K562 (cell line): ENCODE data around the gene ASPRV1. TPM values are rescaled to one million over a fixed set of nuclear protein-coding genes. Genes with fewer than 3 reads are reported as not detected.

Experiments used
- ARID1B ChIP-seq: fragments of 450-650 bp; IDR thresholded peaks from 2 replicates; pipeline ENCODE4 v1.6.1; 2016; ENCODE audit warnings: antibody characterized with exemption, mild to moderate bottlenecking, inconsistent platforms
- CAMTA2 ChIP-seq: fragments of 250-450 bp; sonication (Bioruptor Pico); conservative IDR thresholded peaks from 2 replicates; pipeline ENCODE4 v1.5.1; 2022
- CBX5 ChIP-seq: IDR thresholded peaks from 2 replicates; pipeline ENCODE4 v1.6.1; 2014; ENCODE audit warnings: low read depth, borderline replicate concordance
- CC2D1A ChIP-seq: fragments of 450-650 bp; IDR thresholded peaks from 2 replicates; pipeline ENCODE4 v1.6.1; 2017; ENCODE audit warnings: mild to moderate bottlenecking
- CHD2 ChIP-seq: IDR thresholded peaks from 2 replicates; pipeline ENCODE4 v1.6.1; 2011; ENCODE audit warnings: low read depth, low read length
- ERF ChIP-seq: fragments of 450-650 bp; formaldehyde crosslinking; IDR thresholded peaks from 2 replicates; pipeline ENCODE4 v1.4.0; 2020; ENCODE audit warnings: mild to moderate bottlenecking, mixed read lengths
- HNRNPL ChIP-seq: fragments of 200-400 bp; formaldehyde crosslinking; IDR thresholded peaks from 2 replicates; pipeline ENCODE4 v1.6.1; 2017; ENCODE audit warnings: low read depth, mild to moderate bottlenecking, low read length
- ILF3 ChIP-seq: fragments of 450-650 bp; IDR thresholded peaks from 2 replicates; pipeline ENCODE4 v1.6.1; 2018; ENCODE audit warnings: antibody characterized with exemption, mild to moderate bottlenecking, moderate library complexity, borderline replicate concordance
- LEF1 ChIP-seq: fragments of 450-650 bp; IDR thresholded peaks from 2 replicates; pipeline ENCODE4 v1.6.1; 2016; ENCODE audit warnings: mild to moderate bottlenecking
- MTA2 ChIP-seq: fragments of 450-650 bp; IDR thresholded peaks from 2 replicates; pipeline ENCODE4 v1.6.1; 2016; ENCODE audit warnings: low read depth
- NFIX ChIP-seq: fragments of 250-450 bp; sonication (Bioruptor Pico); IDR thresholded peaks from 2 replicates; pipeline ENCODE4 v1.4.0; 2020; ENCODE audit warnings: low read depth, mild to moderate bottlenecking, moderate library complexity
- RAD21 ChIP-seq, 2 experiments: fragments of 250-450 bp in 1 of 2; fragments of 450-650 bp in 1 of 2; sonication (Bioruptor Pico) in 1 of 2; formaldehyde crosslinking in 1 of 2; IDR thresholded peaks in 1 of 2; conservative IDR thresholded peaks in 1 of 2; 2 replicates each; pipeline versions ENCODE4 v1.4.0 to v1.8.0; 2020 to 2022; ENCODE audit warnings: mild to moderate bottlenecking in 2 of 2, moderate library complexity in 1 of 2
- RBM22 ChIP-seq: fragments of 200-400 bp; formaldehyde crosslinking; IDR thresholded peaks from 2 replicates; pipeline ENCODE4 v1.6.1; 2018; ENCODE audit warnings: low read length, low read depth; ENCODE audit not compliant: poor library complexity, severe bottlenecking
- RBM39 ChIP-seq: fragments of 200-400 bp; formaldehyde crosslinking; optimal IDR thresholded peaks from 2 replicates; pipeline ENCODE3; 2018; ENCODE audit warnings: low read depth, low read length
- SRF ChIP-seq, 2 experiments: fragments of 250-450, 450-650 bp in 1 of 2; sonication (Bioruptor Pico) in 1 of 2; sonication (generic) in 1 of 2; formaldehyde crosslinking; IDR thresholded peaks; 2 replicates each; pipeline versions ENCODE4 v1.5.0 to v1.5.1; 2020 to 2022; ENCODE audit warnings: mild to moderate bottlenecking in 1 of 2, missing genetic modification reagents in 1 of 2
- TCF7 ChIP-seq: sonication (generic); IDR thresholded peaks from 2 replicates; pipeline ENCODE4 v1.6.1; 2016; ENCODE audit warnings: antibody characterized with exemption, borderline replicate concordance
- ZNF23 ChIP-seq: fragments of 250-450 bp; sonication (Bioruptor Pico); IDR thresholded peaks from 2 replicates; pipeline ENCODE4 v1.4.0; 2020; ENCODE audit warnings: mild to moderate bottlenecking
- ZNF445 ChIP-seq: fragments of 250-450 bp; sonication (Bioruptor Pico); IDR thresholded peaks from 2 replicates; pipeline ENCODE4 v1.4.0; 2020; ENCODE audit warnings: low read depth, mild to moderate bottlenecking, moderate library complexity
- ZNF512 ChIP-seq: IDR thresholded peaks from 2 replicates; pipeline ENCODE4 v1.6.1; 2016; ENCODE audit warnings: missing genetic modification characterization, missing compliant biosample characterization
- polyA plus RNA-seq, 8 experiments: library from polyadenylated mRNA; depleted of rRNA in 4 of 8; stranded (reverse) in 5 of 8; unstranded in 3 of 8; fragments of >200 nt; fragmentation: Nextera tagmentation in 2 of 8; fragmentation: Illumina TruSeq in 1 of 8; extraction: Ambion mirVana in 2 of 8; extraction: Trizol in 1 of 8; gene quantifications; 2 replicates each; pipeline versions ENCODE4 v1.2.1 to v1.2.3, GENCODE V29; 2011 to 2014; ENCODE audit warnings: inconsistent platforms in 1 of 8, missing spikeins in 1 of 8
- total RNA-seq, 7 experiments: library from RNA; depleted of rRNA in 6 of 7; stranded (reverse); fragments of >200 nt in 6 of 7; fragmentation: Illumina TruSeq in 2 of 7; extraction: Trizol in 2 of 7; gene quantifications; 2 replicates each; pipeline versions ENCODE4 v1.2.1 to v1.2.3, GENCODE V29; 2011 to 2021; ENCODE audit warnings: low replicate concordance in 1 of 7
- TF ChIP-seq, protein P1 (sequence below): fragments of 200-800 bp; sonication (Bioruptor generic); IDR thresholded peaks from 2 replicates; pipeline ENCODE4 v1.6.1; 2017; ENCODE audit warnings: missing genetic modification characterization, missing compliant biosample characterization
- TF ChIP-seq, protein P2 (sequence below): sonication (generic); formaldehyde crosslinking; IDR thresholded peaks from 2 replicates; pipeline ENCODE4 v1.8.1; 2022; ENCODE audit warnings: missing genetic modification reagents
- TF ChIP-seq, protein P3 (sequence below): fragments of 250-450 bp; sonication (Bioruptor Pico); IDR thresholded peaks from 2 replicates; pipeline ENCODE4 v1.5.0; 2021

Gene ASPRV1
- total and polyA plus RNA-seq, 9 of the 15 experiments (the other 6 are each of a cell fraction or from before 2014, with no cell fraction given), result 0.17 to 0.72 (median 0.47) TPM; not detected in 1

DNA sequence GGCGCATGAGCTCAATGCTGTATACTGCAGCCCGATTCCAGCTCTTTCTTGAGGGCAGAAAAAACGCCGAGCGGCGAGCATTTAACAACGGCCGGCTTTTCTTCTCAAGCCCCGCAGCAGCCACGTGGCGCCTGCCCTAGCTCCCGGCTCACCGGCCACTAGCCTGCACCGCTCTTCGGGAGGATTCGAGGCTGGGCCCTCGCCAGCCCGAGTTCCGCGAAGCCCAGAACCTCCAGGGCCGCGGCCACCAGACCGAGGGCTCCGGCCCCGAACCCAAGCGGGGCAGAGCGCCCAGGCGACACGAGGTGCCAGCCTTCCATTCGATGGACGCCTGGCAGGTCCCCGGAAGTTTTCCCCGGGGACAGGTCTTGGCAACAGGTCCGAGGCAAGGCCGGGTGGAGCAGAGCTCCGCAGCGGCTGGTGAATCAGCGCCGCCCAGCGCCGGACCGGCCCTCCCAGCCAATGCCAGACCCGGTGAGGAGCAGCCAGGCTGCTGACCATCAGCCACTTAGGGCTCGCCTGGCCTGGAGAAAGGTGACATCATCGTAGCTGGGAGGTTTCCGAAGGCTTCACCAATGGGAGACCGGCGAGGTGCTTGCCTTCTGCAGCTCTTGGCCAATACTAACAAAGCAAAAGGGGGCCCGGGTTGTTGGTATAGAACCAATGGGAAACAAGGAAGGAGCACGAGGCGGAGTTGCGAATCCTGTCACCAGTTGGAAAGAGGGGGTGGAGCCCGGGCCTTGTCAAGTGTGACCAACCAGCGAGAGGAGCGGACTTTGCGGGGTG, 47.1 kb downstream of the ASPRV1 start (continued):
- TF ChIP-seq, protein P1, sequence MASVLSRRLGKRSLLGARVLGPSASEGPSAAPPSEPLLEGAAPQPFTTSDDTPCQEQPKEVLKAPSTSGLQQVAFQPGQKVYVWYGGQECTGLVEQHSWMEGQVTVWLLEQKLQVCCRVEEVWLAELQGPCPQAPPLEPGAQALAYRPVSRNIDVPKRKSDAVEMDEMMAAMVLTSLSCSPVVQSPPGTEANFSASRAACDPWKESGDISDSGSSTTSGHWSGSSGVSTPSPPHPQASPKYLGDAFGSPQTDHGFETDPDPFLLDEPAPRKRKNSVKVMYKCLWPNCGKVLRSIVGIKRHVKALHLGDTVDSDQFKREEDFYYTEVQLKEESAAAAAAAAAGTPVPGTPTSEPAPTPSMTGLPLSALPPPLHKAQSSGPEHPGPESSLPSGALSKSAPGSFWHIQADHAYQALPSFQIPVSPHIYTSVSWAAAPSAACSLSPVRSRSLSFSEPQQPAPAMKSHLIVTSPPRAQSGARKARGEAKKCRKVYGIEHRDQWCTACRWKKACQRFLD, result peak; percentile 96
- TF ChIP-seq MTA2 (no peak), ILF3 (0 out of 2 replicates have a peak, but pooled peaks have one; percentile 5), NFIX (CRISPR knock-in tag) (no peak), ZNF445 (CRISPR knock-in tag) (no peak), RBM39 (no peak), RAD21 (CRISPR knock-in tag; conservative IDR thresholded peaks at IDR 0.05 in 1 of 2, IDR thresholded peaks at IDR 0.05 in 1 of 2) (peak; percentile 46 to 71), CAMTA2 (no peak; the same call in 1 of the 2 replicates), TCF7 (no peak), RBM22 (peak; percentile 90), CHD2 (peak; percentile 80), ZNF512 (tag) (no peak), CC2D1A (peak; percentile 57; the same call in 1 of the 2 replicates), SRF (CRISPR knock-in tag; IDR thresholded peaks at IDR 0.05) (peak in 1 of 2 experiments; percentile 80; a peak in 1 of 4 replicates), ARID1B (no peak; the same call in 1 of the 2 replicates), LEF1 (no peak), ERF (0 out of 2 replicates have a peak, but pooled peaks have one; percentile 27), HNRNPL (peak; percentile 91), ZNF23 (CRISPR knock-in tag) (no peak), CBX5 (0 out of 2 replicates have a peak, but pooled peaks have one; percentile 35)
- TF ChIP-seq, protein P2, sequence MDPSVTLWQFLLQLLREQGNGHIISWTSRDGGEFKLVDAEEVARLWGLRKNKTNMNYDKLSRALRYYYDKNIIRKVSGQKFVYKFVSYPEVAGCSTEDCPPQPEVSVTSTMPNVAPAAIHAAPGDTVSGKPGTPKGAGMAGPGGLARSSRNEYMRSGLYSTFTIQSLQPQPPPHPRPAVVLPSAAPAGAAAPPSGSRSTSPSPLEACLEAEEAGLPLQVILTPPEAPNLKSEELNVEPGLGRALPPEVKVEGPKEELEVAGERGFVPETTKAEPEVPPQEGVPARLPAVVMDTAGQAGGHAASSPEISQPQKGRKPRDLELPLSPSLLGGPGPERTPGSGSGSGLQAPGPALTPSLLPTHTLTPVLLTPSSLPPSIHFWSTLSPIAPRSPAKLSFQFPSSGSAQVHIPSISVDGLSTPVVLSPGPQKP (CRISPR knock-in tag), result no peak
- TF ChIP-seq, protein P3, sequence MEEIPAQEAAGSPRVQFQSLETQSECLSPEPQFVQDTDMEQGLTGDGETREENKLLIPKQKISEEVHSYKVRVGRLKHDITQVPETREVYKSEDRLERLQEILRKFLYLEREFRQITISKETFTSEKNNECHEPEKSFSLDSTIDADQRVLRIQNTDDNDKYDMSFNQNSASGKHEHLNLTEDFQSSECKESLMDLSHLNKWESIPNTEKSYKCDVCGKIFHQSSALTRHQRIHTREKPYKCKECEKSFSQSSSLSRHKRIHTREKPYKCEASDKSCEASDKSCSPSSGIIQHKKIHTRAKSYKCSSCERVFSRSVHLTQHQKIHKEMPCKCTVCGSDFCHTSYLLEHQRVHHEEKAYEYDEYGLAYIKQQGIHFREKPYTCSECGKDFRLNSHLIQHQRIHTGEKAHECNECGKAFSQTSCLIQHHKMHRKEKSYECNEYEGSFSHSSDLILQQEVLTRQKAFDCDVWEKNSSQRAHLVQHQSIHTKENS (CRISPR knock-in tag), result no peak
